Fibroblast of villous mesenchyme (primary cell): ENCODE data around the gene NACC2. TPM values are rescaled to one million over a fixed set of nuclear protein-coding genes. Genes with fewer than 3 reads are reported as not detected.
"Not testable (repeated sequence)": the region's sequence is repeated elsewhere in the genome, so short reads cannot be mapped to it uniquely, and the experiment has no call there.

Experiments
- DNase-seq: peaks from one replicate; pipeline ENCODE4 v3.0.0-alpha.2; 2010; ENCODE audit warnings: low read depth
- H3K4me3 ChIP-seq: 2 replicates; pipeline ENCODE4 v1.5.1; 2011; ENCODE audit warnings: low read depth, mild to moderate bottlenecking, low read length
- total RNA-seq: library from RNA; depleted of rRNA; stranded (reverse); fragments of >200 nt; gene quantifications from 2 replicates; pipeline ENCODE4 v1.2.3, GENCODE V29; 2012
- TF ChIP-seq, protein P1 (sequence below): IDR thresholded peaks from 2 replicates; pipeline ENCODE4 v1.5.1; 2012; ENCODE audit warnings: low read depth, mild to moderate bottlenecking, low read length; ENCODE audit not compliant: insufficient read depth

NACC2 gene
- total RNA-seq, 1 donor, result 34.1 TPM

DNA sequence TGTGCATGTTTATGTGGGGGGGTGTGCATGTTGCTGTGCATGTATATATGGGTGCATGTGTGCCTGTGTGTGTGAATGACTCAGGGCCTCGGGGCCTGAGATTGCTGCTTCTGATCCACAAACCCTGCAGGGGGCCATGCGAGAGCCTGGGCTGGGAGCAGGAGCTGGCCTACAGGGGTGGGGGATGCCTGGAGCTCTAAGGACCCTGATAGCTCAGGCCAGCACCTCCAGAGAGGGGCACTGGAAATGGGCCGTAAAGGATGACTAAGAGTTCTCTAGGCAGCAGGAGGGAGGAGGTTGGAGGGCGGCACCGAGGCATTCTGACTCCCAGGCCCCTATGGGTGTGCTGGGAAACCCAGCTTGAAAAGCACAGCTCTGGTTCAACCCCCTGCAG is 127.0 kb downstream of the NACC2 start:
- no peak for DNase-seq
- no peak overlapping the region for H3K4me3 ChIP-seq
- TF ChIP-seq, protein P1, sequence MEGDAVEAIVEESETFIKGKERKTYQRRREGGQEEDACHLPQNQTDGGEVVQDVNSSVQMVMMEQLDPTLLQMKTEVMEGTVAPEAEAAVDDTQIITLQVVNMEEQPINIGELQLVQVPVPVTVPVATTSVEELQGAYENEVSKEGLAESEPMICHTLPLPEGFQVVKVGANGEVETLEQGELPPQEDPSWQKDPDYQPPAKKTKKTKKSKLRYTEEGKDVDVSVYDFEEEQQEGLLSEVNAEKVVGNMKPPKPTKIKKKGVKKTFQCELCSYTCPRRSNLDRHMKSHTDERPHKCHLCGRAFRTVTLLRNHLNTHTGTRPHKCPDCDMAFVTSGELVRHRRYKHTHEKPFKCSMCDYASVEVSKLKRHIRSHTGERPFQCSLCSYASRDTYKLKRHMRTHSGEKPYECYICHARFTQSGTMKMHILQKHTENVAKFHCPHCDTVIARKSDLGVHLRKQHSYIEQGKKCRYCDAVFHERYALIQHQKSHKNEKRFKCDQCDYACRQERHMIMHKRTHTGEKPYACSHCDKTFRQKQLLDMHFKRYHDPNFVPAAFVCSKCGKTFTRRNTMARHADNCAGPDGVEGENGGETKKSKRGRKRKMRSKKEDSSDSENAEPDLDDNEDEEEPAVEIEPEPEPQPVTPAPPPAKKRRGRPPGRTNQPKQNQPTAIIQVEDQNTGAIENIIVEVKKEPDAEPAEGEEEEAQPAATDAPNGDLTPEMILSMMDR, result no peak

DNA sequence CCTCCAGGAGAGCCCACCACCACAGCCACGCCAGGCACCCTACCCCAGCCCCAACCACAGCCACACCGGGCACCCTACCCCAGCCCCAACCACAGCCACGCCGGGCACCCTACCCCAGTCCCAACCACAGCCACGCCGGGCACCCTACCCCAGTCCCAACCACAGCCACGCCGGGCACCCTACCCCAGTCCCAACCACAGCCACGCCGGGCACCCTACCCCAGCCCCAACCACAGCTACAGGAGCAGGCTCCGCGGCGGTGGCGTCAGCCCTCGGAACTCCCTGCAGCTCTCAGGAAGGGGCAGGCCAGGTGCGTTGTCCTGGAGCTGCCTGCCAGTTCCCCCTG is 128.2 kb downstream of the NACC2 start:
- H3K4me3 ChIP-seq, result not testable (repeated sequence)

DNA sequence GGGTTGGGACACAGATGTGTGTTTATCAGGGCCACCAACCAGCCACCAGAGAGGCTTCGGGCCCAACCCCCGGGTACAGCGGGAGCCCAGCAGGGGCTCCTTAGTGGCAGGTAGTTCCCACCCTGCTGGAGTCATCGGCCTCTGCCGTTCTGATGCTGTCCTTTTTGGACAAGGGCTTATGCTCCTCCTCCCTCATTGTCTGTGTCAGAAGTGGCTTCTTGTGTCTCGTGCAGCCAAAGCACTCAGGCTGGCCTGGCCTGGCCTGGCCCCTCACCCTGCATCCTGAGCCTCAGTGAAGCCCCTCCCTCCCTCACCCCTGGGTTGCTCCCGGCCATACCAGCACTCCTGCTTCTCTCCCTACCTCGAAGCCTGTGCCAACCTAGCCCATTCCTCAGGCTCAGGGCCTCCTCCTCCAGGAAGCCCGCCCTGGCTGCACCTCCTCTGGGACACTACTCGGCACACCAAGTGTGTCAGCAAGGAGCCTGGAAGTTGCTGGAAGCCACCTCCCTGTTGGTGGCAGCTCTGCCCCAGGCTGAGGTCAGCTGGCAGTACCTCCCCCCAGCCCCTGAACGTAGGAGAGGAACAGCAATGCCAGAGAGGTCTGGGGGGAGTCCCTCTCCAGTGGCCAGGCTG is 129.8 kb downstream of the NACC2 start:
- TF ChIP-seq, protein P1, result no peak
- DNase-seq, result no peak
- H3K4me3 ChIP-seq, result no peak overlapping the region

More for the DNA sequence above, 128.2 kb downstream of the NACC2 start:
- DNase-seq, result not testable (repeated sequence)

DNA sequence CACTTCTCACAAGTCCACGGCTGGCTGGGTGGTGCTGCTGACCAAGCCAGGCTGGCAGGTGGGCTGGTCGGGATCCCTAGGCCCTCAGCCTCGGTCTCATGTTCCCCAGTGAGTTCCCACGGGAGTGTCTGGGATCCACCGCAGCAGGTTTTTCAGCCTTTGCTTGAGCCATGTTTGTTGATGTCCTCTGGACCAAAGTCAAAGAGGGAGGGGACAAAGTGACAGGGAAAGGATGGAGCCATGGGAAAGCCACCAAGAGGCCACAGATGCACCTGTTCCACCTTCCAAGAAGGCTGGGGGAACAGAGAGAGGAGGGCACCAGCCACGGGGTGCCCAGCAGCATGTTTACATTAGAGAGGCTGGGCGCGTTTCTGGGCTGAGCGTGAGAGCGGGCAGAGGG is 131.2 kb downstream of the NACC2 start:
- no peak overlapping the region for H3K4me3 ChIP-seq
- TF ChIP-seq, protein P1, result no peak
- DNase-seq, result no peak

DNA sequence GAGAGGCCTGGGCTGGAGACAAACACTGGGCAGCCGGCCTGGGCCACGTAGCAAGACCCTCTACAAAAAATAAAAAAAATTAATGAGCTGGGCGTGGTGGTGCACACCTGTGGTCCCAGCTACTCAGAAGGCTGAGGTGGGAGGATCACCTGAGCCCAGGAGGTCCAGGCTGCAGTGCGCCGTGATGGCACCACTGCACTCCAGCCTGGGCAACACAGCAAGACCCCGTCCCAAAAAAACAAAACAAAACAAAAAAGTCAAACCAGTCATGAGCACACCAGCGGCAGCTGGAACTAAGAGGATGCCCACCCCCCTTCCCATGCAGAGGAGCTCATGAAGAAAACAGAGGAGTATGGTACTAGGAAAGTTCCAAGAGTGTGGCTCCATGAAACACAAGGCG is 131.8 kb downstream of the NACC2 start:
- TF ChIP-seq, protein P1, result no peak
- DNase-seq, result no peak
- H3K4me3 ChIP-seq, result no peak overlapping the region

DNA sequence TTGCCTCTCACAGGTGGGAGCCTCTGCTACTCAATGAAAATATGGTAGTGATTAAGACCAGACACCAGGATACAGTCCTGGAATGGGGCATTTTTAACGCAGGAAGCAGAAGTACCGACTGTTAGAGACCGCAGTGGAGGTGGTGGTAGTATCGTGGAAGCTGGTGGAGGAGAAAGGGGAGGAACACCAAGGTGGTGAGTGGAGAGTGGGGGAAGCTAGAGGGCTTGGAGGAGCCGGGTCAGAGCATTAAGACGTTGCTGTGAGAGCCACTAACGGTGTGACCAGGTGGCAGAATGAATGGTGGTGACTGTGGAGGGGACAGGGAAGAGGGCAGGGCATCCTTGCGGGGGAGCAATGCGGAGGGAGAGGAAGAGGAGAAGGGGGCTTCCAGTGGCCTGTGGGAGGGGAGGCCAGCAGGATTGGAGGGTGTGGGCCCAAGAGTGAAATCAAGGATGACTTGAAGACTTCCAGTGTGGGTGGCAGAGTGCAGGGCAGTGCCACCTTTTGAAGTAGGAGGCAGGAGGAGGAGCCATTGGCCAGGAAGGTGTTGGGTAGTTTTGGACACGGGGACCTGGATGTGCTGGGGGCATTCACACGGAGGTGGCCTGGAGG is 132.3 kb downstream of the NACC2 start:
- TF ChIP-seq, protein P1, result no peak
- DNase-seq, result no peak
- H3K4me3 ChIP-seq, result no peak overlapping the region

DNA sequence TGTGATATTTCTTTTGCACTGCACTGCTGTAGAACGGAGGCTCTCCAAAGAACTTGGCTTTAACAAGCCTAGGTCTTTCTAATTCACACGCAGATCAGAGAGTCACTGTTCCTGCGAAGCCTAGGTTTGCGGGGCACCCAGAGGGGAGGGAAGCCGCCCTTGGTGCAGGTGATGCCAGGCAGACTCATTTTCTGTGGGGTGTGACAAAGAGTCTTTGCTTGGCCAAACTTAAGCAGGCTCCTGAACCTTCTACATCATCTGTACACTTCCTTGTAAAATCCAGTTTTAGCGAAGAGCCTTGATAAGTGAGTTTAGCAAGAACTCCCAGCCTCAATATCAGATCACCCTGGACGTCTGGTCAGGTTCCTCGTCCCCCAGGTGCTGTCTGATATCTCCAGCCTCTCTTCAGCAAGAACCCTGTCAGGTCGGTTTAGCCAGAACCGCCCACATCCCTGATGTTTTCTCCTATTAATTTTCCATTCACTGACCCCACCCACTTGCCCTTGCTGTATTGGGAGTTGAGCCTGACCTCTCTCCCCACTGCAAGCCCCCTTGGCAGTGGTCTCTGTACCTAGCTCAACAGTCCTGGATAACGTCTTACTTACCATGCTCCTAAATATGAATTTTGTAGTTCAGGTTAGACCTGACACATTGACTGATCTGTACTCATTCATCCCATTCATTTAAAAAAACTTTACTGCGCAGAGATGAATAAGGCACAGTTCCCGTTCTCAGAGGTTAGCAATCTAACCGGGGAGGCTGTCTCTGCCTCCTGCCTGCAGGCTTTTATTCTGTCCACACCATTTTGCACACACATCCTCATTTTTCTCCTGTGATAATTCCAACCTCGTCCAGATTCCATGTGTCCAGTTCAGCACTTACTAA is 133.0 kb downstream of the NACC2 start:
- H3K4me3 ChIP-seq, result no peak overlapping the region
- TF ChIP-seq, protein P1, result no peak
- DNase-seq, result no peak
